Brain pericyte (primary cell): ENCODE data around the gene CYTH3.
"Not testable (repeated sequence)": the region's sequence is repeated elsewhere in the genome, so short reads cannot be mapped to it uniquely, and the experiment has no call there.

Experiments used
- DNase-seq: peaks from one replicate; pipeline ENCODE4 v3.0.0-alpha.2; 2012; ENCODE audit warnings: low read depth, low spot score

The CYTH3 gene

DNA sequence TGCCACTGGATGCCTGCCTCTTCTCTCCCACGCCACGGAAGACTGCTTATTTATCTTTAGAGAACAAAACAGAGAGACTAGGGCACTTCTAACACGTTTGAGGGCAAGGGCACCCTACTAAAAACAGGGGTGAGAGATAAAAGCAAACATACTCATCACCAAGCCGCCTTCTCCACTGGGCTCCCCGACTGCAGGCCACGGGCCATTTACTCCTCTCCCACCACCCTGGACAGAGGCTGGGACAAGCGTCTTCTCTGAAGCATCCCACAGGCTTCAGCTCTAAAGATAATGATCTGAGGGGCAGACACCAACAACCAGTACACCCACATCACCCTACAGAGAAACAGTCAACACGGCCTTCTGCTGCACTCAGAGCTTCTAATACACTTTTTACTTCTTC lies 78.7 kb downstream of the CYTH3 start:
- no peak for DNase-seq

DNA sequence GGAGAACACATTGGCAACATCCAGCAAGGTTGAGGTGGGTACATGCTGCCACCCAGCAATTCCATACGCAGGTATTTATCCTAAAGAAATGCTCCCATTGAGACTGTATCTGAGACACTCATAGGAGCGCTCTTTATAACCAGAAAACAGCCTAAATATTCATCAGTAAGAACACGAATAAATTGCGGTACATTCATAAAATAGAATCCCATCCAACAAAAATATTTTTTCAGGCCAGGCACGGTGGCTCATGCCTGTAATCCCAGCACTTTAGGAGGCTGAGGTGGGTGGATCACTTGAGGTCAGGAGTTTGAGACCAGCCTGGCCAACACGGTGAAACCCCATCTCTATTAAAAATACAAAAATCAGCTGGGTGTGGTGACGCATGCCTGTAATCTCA lies 81.9 kb downstream of the CYTH3 start:
- DNase-seq = not testable (repeated sequence)

DNA sequence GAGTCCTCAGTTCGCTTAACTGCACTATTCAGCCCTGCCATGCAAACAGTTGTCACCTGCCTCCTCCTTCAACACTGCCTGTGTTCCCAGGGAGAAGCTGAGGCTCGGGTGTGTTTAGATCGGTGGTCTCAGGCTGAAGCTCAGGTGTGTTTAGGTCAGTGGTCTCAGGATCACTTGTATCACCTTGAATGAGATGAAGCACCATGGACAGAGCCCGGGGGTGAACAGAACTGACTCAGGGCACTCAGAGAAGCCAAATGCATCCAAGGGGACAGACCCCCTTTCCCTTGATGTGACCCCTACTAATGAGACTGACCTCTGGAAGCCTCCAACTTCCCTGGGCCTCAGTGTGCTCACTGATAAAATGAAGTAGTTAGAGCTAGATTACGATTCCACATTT lies 84.0 kb downstream of the CYTH3 start:
- DNase-seq = no peak

DNA sequence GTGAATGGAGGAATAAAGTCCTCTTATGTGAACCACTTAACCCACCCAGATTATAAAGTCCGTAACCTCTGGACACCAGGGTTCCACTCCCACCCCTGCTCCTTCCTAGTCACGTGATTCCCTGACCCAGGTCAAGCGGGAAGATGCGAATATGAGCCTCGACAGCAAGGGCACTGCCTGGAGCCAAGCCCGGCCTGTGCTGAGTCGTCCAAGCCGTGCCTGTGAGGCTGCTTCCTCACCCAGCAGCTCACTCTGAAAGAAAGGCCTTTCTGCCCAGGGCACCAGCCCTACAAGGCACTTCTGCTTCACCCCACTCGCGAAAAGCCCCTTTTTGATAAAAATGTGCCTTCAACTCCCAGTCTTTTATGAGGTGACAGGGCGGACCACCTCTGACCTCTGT lies 85.8 kb downstream of the CYTH3 start:
- DNase-seq = no peak

DNA sequence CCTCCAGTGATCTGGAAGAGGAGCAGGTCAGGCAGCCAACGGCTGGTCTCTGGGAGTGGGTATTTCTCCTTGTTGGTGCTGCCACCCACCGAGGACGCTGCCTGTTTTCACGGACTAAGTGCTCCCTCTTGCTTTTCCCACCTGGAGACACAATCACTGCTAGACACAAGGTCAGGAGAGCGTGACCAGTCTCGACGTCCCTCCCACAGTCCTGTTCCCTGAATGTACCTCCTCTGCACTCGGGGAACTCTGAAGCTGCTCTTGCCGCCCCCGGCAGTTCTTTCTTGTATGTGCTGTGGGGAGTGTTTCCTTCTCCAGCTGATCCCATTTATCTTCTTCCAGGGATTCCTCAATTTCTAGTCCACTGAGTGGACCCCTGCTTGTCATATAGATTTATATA lies 89.4 kb downstream of the CYTH3 start:
- no peak for DNase-seq

DNA sequence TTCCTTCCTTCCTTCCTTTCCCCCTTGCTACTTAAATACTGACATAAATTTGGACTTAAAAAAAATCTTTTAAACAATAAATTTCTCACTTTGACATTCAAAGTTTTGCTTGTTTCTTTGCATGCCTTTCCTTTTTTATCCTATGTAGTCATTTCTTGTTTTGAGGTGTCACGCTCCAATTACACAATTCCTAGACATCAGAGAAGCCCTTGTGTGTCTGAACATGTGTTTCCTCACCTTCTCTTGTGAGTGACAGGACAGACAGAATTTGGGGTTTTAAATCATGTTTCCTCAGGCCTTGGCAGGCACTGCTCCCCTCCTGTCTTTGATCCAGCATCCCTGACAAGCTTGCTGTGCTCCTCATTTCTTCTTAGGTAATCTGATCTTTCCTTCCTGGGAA lies 91.3 kb downstream of the CYTH3 start:
- DNase-seq = no peak

DNA sequence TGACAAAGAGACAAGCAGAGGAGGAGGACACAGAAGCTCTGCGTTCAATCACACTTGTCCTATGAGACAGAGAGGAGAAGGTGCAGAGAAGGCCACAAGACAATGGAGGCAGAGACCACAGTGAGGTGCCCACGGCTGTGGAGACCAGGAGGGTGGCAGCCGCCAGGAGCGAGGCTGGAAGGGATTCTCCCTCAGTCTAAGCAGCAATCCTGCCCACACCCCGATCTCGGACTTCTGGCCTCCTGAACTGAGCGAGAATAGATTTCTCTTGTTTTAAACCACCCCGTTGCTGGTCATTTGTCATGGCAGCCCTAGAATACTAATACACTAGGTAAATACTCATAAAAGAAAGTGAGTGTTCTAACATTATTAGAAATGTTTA lies 92.1 kb downstream of the CYTH3 start:
- DNase-seq = no peak

DNA sequence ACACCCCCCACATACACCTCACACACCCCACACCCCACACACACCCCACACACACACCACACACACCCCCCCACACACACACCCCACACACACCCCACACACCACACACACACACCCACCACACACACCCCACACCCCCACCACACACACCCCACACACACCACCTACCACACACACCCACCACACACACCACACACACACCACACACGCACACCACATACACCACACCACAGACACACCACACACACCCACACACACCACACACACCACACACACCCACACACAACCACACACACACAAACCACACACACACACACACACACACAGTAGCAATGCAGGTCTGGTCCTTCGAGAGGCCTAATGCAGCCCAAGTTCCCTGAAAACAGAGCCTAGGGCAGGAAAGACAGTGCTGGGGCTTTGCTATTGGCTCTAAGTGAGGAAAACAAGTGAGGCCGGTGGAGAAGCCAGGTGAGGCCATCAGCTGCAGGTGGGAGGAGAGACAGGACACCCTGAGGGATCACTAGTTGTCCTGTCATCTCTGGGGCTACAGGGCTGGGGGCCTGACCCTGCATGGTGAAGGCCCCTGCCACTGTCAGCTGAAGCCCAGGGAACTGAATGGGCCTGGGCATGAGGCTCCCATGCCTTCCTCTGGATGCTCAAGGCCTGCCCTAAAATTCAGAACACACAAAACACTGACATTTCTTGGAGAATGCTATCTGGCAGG lies 92.6 kb downstream of the CYTH3 start:
- DNase-seq = no peak

DNA sequence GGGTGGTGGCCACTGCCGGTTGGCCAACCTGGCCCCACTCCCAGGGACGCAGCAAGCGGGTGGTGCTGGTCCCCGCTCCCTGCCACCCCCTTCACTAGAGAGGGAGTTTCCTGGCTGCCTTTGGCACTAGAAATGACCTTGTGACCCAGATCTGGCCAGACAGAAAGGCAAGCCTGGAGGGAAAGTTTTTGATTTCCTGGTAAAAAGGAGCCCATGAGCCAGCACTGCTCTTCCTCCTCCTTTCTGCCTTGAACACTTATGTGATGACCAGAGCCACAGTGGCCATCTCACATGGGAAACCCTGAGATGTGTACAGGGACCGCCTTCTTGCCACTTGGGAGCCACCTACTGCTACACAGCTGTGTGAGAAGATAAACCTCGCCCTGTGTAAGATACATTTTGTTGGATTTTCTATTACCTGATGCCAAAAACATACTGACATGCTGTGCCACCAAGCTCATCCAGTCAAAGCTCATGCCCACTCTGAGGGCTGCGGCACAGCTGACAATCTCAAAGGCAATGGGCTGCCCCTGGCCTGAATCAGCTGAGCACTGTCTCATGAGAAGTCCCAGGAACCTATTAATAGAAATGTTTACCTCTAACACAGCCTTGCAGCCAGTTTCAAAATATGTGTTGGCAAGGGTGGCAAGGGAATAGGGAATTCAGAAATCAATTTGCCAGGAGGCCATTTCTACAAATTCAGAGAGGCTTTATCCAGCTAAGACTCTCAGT lies 94.0 kb downstream of the CYTH3 start:
- DNase-seq = no peak

DNA sequence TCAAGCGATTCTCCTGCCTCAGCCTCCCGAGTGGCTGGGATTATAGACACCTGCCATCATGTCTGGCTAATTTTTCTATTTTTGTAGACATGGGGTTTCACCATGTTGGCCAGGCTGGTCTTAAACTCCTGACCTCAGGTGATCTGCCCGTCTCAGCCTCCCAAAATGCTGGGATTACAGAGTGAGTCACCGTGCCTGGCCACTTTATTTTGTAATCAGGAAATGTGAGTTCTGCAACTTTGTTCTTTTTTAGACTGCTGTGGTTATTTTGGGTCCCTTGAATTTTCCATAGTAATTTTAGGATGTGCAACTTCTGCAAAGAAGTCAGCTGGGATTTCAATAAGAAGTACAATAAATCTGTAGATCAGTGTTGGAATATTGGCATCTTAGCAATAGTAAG lies 96.8 kb downstream of the CYTH3 start:
- no peak for DNase-seq

DNA sequence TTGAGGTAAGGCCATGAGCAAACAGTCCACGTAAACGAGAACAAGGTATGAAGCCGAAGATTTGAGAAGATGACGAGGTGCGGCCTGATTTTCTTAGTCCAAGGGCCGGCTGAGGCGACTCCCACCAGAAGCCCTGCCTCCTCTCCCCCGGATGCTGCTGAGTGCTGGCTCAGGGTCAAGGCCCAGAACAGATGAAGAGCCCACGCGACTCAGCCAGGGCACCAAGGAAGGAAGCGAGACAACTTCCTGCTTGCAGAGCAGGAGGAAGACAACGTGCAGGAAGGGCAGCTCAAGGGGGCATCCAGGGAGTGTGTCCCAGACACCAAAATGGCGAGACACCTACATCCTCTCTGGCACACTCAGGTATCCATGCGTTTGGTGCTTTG lies 99.5 kb downstream of the CYTH3 start:
- DNase-seq = no peak

DNA sequence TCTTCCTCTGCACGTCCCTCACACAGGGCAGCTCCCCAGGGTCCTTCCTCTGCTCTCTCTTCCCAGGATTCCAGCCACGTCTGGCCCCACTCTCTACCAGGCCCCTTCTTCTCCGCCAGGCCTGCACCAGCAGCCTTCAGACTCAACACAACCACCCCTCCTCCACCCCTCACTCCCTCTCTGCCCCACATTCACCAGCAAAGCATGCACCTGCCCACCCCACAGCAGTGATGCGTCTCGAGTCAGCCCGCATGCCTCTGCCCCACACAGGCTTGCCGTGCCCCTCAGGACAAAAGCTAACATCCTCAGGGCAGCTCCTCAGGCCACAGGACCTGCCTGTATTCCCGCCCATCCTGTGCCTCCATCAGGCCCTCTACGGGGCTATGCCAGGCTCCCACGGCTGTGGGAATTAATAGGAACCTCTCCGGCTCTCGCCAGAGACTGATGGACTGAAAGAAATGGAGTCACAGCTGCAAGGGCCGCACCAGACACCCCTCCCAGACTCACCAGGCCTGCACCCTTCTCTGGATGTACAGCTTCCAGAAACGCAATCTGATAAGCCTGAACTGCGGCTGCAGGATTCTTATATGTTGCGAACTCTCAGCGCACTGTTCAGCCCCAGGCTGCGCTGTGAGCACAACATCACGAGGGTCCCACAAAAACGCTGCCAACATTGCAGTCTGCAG lies 100.1 kb downstream of the CYTH3 start:
- no peak for DNase-seq

DNA sequence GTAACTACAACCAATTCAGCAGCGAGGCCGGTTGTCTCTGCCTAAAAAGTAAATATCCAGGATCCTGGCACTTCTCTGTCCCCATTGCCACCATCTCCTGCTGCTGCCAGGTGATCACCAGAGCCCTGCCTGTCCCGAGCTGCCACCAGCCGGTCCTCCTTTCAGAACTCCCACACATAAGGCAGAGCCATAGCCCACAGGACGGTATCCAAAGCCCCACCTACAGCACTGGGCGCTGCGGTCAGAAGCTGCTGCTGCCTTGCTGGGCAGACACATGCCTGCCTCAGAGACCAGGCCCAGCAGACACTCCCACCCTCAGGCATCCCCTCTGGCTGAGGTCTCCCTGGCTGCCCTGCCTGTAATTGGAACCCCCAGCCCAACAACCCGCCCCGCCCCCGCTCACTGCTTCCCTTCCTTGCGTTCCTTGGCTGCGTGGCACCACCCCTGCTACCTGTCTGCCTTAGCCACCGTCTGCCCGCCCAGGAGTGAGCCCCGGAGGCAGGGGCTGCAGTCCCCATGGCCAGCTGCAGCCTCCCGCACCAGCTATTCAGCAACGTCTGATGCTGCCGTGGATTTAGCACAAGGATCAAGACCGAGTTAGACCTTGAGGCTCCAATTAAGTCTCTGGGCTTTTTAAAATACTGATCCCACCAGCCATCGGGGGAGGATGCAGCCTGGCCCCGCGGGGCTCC lies 100.7 kb downstream of the CYTH3 start:
- DNase-seq = no peak

DNA sequence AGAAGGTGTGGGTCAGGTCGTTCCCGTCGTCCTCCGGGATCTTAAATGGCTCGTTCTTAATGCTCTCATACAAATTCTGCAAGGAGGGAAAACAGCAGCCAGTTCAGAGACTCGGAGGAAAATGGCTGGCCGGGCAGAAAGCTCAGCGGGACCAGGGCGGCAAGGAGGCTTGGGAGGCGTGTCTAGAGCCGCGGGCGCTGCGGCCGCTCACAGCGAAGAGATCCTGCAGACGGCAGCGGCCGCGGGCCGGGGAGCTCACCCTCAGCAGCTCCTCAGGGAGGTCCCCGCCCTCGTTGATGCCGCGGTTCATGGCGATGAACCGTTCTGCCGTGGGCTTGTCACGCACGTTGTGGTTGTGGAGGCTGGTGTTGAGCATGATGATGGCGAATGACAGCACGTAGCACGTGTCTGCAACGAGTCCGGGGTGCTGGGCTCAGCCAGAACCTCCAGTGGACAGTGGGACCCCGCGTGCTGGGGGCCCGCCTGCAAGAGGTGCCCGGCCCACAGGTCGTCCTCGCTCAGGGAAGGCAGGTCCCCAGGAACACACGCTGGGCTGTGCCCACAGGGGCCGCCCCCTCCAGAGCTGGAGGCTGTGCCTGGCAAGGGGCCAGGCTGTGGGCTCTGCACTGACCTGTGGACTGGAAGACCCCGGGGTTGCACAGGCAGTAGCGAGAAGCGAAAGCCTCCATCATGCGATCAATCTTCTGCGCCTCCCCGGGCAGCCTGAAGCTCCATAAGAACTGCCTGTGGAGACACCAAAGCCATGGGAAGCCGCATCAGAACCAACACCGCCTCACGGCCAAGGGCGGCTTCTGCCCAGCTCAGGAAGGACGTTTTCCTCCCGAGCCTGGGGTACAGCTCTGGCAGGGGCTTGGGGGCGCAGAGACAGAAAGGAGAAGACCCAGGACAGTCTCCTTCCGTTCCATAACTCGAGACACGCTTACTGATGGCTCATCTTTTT lies 101.6 kb downstream of the CYTH3 start:
- DNase-seq = no peak

DNA sequence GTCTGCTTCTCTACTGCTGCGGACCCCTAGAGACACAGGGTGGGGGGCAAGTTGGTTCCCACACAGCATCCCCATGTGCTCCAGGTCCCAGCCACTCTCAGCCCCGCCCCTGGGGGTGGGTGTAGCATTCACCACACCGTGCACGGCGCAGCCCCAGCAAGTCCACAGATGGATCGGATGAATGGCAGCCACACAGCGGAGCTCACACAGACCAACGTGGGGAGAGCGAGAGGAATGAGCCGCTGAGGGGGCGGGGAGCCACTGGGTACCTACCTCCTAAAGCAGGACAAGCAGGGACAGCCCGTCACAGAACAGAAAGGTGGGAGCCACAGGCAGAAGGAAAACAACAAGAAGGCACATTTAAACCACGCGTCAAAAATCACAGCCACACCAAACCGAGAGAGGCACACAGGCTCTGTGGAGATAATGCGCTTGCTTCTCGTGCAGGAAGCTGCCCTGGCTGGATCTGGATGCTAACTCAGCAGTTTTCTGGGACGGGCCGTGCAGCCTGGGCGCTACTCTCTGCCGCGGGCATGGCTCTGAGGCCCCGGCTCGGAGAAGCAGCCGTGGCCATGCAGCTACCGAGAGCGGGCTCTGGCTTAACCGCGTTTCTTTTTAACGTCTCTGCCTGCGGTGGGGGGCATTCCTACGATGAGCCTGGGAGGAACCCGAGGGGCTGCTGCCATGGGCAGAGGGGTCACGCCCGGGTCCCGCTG lies 102.5 kb downstream of the CYTH3 start:
- no peak for DNase-seq

DNA sequence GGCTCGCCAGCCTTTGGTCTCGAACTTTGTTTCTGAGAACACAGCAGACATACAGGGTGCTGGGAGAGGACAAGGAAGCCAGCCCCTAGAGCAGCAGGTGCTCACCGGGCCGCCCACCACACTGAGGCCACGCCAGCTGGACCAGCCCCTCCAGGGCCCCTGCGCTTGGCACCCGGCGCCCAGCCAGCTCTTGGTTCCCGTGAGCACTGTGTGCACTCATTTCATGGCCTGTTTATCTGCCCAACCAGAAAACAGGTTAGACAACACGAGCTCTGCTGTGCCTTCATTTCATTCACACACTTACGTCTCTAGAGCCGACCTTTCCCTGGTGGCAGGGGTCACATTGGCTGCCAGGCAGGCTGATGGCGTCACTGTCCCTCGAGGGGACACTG lies 104.0 kb downstream of the CYTH3 start:
- DNase-seq = no peak

DNA sequence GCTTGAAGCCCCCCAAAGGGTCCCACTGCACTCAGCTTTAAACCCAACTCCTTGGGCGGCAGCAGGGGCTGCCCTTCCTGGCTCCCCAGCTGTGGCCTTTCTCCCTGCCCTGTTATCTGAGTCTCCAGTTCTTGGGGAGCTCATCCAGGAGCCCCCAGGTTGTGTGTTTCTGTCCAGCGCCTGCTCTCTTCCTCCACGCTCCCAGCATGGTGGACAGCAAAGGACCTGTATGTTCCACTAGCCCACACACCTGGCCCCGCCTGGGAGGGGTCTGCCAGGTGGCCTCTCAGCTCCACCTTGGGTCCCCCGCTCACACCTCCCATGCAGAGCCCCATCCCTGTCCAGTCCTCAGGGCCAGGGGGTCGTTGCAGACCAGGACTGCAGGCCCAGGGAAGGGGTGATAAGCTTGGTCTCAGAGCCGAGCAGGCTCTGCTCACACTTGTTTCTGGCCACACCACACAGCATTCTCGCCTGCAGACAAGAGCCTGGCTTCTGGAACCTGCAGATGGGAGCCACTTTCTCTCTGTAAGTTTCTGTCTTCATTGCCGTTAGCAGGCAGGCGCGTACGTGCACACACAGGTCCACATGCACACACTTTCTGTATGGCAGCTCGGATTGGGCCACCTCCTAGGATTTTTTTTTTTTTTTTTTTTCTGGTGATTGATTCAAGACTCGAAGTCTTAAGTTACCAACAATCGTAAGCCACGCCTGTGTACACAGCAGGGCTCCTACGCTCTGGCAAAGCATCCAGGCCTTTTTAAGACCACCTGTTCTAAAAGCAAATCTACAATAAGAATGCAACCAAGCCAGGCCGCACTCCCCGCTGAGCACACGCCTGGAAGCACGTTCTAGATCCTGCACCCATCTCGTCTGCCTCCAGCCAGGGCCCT lies 104.6 kb downstream of the CYTH3 start:
- DNase-seq = no peak

DNA sequence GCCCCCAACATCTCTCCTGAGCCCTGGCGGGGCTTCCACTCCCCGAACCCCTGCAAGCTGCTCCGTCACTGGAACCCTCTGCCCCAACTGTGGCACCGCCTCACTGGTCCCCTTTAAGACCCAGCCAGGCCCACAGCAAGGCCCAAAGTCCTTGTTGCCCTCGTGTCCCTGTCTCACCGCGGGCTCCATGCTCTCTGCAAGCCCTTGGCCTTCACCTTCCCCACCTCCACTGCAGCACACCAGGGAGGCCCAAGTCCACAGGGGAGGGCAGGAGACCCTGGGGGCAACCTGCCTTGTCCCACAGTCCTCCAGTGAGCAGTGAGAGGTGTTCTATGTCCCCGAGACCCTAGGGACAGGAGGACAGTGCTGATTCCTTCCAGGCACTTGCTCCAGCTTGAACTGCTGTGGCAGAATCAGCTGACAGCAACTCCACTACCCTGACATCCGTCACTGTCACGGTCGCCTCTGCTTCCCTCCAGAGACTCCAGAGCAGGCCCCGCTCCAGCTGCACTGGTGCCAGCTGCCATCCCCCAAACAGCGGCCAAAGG lies 105.3 kb downstream of the CYTH3 start:
- no peak for DNase-seq

DNA sequence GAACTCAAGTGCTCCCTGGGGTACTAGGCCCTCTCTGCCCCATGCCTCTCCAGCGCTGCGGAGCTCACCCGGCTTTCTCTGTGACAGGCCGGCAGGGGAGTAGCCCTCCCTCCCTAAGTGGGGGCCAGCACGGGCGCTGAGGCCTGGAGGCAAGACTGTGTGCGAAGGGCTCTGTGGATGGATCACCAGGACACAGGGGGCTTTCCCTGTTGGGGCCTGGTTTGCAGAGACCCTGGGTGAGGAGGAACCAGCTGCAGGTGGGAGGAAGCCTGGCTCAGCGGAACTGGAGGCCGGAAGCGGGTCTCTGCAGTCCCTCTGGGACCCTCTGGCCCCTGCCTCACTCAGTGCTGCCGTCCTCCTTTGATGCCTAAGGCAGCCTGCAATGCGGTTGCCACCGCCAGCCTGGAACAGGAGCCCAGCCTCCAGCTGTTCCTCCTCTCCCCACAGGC lies 106.0 kb downstream of the CYTH3 start:
- DNase-seq = no peak
